ENCODE measurements around the gene S100B. TPM values are rescaled to one million over a fixed set of nuclear protein-coding genes. Genes with fewer than 3 reads are reported as not detected.

The S100B gene
- total and polyA plus RNA-seq, 9 of the 15 experiments (the other 6 are each of a cell fraction or from before 2014, with no cell fraction given): not detected

GRCh38 chr21:46635324-46636180 lies 30.7 kb upstream of the S100B start, which contains the start of gene PRMT2 (continued):
- TF ChIP-seq TOE1 (IDR thresholded peaks at IDR 0.05; ENCODE audit: borderline replicate concordance) (peak; percentile 76; the same call in 1 of the 2 replicates), TOE1 (CRISPR knock-in tag; IDR thresholded peaks at IDR 0.05; ENCODE audit: borderline replicate concordance, low read depth) (peak; percentile 95), REST (IDR thresholded peaks at IDR 0.05; ENCODE audit: borderline replicate concordance) (no peak; the same call in 1 of the 2 replicates), REST (CRISPR knock-in tag; IDR thresholded peaks at IDR 0.05; ENCODE audit: low read depth) (peak; percentile 80), RBM39 (optimal IDR thresholded peaks at IDR 0.05; ENCODE audit: low read depth, low read length) (no peak), RBFOX2 (IDR thresholded peaks at IDR 0.05; ENCODE audit: low read depth, low read length) (peak; percentile 89), ZNF282 (CRISPR knock-in tag; IDR thresholded peaks at IDR 0.05) (0 out of 2 replicates have a peak, but pooled peaks have one; percentile 26), RREB1 (CRISPR knock-in tag; IDR thresholded peaks at IDR 0.05) (peak; percentile 84; the same call in 1 of the 2 replicates), CXXC5 (CRISPR knock-in tag; IDR thresholded peaks at IDR 0.05) (peak; percentile 92), SMAD1 (IDR thresholded peaks at IDR 0.05; ENCODE audit: low read depth, low read length, partially characterized antibody) (peak; percentile 56)

Data from K562 (cell line).